Stimulated activated CD4-positive, alpha-beta T cell treated with anti-CD3 and anti-CD28 coated beads, Interleukin-15, amount 100 ng/mL, for 24 hours (primary cell): ENCODE data around the gene ABCB8.
A peak's percentile ranks its signal among the peaks of the same experiment; 100 is the strongest.

ENCODE experiments used
- DNase-seq: peaks from one replicate; pipeline ENCODE4 v3.0.0-alpha.2; 2020

The ABCB8 gene

DNA sequence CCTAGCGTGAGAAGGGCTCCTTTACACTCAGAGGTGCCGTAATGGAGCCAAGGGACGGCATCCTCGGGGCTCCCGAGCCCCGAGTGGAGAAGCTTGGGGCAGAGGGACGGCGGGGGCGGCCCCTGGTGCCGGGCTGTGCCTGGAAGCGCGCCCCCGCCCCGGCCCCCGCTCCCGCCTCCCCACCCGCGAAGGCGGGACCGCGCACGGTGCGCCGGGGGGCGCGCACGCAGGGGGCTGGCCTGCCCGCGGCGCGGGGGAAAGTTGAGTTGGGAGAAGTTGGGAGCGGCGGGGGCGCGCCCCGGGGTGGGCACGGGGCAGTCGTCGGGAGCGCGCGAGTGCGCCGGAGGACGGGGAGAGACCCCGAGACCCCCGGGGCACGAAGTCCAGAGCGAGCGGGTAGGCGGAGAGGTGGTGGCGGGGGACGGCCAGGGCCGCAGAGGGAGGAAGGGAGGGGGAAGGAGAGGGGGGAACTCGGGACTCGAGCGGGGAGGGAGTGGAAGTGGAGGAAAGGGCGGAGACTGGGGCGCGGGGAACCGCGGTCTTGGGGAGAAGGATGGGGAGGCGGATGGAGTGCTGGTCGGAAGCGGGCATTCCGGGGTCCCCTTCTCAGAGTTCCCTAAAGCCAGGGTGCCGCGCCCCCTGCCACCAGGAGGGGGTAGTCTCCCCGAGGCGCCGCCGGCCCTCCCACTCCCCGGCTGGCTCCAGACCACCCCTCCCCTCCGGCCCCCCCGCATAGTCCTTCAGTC is 31.3 kb downstream of the ABCB8 start, which contains the start of gene SLC4A2:
SLC4A2 (plus strand) TSS at position 223 of the 746 bp plus-strand sequence. CDS start 2,399 bp downstream, outside the sequence.
- DNase-seq = peak; percentile 81

DNA sequence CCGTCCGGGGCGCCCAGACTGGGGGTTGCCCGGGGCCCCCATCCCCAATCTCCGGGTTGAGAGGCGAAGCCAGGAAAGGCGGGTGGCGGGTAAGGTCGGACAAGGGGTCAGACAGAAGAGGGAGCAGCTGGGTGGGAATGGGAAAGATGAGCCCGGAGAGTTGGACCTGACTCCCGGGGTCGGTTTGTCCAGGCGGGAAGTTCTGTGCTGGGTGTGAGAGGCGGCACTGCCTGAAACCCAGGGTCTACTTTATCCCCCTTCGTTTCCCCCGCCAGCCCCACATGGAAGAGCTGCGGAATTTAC is 31.8 kb downstream of the ABCB8 start:
- DNase-seq = no peak

DNA sequence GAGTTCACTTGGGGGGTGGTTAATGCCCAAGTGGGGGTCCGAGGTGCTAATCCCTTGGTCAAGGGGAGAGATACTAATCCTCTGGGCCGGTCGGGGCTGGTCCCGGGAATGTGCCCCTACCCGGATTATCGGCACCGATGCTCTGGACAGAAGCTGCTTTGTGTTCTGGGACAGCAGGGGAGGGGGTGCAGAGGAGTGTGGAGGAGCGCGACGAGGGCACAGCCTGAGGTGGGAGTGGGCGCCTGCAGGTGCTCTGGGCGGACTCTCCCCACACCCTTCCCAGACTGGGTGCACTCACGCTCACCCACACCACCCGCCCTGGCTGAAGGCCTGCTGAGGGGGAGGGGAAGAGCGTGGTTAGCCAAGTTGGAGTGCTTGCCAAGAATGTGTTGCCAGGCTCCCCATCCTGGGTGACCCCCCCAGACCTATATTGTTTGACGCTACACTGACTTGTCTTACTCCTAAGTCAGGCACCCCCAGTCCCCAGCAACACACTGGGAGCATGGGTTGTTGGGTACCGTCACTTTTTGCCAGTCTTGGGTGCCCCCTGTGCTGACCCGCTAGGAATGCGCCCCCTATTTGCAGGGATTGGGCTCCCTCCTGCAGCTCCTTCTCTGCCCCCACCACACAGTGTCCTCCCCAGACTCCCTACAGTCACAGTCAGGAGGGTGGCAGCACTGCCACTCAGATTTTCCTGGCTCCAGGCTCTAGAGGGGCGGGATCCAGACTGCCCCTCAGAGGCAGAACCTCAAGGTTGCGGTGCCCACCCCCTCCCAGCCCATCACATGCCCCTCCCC is 32.4 kb downstream of the ABCB8 start:
- peak; percentile 35 for DNase-seq

DNA sequence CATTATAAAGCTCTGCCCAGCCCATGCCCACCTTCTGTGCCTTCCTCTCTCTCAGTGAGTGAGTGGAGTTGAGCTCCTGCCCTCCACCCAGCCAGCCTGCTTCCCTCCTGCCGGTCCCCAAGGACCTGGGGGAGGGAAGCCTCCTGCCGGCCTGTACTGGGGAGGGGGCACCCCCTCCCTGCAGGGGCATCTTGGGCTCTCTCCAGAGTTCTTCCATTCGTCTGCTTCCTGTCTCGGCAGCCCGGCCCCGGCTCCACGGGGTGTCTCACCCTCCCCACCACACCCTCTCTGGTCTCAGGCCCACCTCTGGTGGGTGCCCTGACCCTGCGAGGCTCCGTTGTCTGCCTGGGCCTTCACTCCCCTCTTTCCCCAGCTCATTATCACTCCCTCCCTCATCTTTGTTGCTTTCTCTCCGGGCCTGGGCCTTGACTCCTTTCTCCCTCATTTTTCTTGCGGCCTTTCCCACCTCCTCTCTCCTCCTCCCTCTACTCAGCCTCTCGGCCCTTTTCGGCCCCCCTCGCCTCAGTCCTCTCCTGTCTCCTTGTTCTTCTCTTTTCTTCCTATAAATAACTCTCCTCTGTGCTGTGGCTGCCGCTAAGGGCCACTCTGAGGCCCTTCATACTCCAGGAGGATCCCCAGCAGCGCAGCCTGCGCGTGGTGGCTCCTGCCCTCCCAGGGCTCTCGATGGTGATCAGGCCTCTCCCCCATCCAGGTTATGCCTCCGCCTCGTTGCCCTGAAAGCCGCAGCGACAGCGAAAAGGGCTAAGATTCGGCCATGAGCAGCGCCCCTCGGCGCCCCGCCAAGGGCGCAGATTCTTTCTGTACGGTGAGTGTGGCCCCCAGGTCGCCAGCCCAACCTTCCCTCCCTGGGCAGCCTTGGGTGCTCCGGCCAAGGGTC is 33.2 kb downstream of the ABCB8 start:
- DNase-seq = no peak

DNA sequence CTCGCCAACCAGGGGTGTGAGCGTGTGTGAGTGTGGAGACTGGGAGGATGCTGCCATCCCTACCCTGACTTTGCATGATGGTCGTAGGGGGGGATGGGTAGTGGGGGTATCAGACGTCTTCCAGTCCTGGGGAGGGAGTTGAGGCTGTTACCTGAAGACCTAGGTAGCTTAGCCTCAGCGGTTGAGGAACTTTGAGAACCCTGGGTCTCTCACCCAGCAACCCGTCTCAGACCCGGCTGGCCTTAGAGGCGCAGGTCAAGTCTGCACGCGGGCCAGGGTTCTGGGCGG is 33.8 kb downstream of the ABCB8 start:
- DNase-seq = no peak

DNA sequence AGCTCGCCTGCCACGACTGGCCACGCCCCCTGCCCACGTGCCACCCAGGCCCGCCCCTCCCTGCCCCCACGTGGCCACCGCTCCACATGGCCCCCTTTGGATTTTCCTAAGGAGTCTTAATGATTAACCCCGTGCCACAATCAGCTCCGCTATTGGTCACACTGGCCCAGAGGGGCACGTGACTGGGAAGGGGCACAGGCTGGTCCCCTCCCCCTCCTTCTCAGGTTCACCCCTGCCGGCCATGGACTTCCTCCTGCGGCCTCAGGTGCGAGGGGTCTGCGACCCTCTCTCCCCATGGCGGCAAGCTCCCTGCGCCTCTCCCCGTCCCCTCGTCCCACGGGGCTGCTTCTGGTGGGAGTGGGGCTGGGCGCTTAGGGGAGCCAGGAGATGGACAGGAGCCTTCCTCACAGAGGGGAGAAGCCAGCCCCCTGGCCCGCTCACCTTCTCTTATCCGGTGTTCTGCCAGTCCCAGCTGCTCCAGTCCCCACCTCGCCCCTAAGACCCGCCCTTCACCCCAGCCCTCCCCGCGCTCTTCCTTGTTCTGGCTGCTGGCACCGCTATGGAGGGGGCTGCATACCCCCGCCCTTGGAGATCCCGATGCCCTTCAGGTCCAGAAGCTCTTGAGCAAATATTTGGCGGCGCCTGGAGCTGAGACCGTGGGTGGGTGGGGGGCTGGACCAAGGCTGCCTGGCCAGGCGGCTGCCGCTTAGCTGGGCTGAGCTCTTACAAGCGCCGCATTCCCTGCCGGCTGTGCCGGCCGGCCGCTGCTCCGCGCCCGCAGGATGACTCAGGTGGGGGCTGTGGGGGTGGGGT is 34.4 kb downstream of the ABCB8 start:
- no peak for DNase-seq

DNA sequence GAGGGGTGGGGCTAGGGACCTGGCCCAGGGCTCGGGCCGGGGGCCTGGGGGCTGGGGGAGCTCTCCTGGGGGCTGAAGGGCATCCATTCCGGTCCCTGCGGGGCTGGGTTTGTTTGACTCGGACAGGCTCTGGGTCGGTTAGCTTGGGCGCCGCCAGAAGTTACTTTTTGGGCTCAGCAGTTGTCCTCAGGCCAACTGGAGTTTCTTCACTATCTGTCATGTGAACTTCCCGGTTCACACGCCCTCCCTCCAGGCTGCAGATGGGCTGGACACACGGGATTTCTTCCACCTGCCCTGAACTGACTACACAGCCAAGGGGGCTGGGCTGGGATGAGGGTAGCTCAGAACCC is 34.9 kb downstream of the ABCB8 start:
- no peak for DNase-seq

DNA sequence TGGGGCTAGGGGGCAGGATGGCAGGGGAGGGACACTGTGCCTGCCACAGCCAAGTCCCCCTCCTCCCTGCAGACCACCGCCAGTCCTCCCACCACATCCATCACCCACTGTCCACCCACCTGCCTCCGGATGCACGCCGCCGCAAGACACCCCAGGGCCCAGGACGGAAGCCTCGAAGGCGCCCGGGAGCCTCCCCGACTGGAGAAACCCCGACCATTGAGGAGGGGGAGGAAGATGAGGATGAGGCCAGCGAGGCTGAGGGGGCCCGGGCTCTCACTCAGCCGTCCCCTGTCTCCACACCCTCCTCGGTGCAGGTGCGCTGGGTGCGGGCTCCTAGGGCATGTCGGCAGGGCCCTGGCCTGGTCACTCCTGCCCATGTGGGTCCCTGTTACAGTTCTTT is 36.2 kb downstream of the ABCB8 start:
- no peak for DNase-seq

DNA sequence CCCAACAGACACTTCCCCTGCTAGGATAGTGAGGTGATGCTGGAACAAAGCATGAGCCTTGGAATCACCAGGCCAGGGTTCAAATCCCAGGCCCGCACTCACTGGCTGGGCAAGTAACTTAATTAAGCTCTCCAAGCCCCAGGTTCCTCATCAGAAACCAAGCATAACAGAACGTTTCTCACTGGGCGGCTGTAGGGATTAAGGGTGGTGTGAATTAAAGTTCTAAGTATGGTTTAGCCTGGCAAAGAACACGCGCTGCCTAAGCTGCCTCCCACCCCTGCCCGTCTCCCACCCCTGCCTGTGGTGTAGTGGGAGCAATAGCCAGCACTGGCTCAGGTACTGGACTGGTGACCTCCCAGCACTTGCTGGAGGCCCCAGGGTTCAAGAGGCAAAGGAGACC is 36.7 kb downstream of the ABCB8 start:
- DNase-seq = no peak

DNA sequence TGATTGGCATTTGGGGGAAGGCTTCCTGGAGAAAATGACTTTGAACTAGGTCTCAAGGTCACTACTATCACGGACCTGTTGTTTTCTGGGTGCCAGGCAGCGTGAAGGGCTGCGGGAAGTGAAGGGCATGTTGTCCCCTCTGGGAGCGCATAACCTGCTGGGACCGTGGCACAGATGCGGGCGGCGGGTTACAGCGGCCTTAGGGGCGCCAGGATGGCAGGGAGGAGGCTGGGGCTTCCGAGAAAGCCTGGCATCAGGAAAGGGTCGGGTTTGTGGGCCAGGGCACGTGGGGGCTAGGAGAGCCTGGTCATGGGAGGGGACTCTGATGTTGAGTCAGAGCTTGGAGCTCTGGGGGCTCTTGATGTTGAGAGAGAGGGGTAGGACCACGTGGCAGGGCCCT is 37.3 kb downstream of the ABCB8 start:
- DNase-seq = no peak

DNA sequence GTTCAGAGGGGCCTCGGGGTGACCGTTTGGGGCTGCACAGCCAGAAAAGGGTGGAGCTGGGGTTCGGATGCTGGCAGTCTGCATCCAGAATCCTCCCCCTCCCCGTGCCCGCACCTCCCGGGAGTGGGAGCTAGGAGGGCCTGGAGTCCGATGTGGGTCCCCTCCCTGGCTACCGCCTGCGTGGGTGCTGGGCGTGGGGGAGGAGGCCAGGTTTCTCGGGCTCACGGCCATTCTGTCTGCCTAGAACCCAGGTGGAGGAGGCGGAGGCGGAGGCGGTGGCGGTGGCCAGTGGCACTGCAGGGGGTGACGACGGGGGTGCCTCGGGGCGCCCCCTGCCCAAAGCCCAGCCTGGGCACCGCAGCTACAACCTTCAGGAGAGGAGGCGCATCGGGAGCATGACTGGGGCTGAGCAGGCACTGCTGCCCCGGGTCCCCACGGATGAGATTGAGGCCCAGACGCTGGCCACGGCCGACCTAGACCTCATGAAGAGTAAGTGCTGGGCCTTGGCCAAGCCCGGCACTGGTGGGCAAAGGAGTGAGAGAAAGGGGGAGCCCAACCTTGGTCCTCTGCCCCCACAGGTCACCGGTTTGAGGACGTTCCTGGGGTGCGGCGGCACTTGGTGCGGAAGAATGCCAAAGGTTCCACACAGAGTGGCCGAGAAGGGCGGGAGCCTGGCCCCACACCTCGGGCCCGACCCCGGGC is 38.2 kb downstream of the ABCB8 start:
- DNase-seq = no peak

DNA sequence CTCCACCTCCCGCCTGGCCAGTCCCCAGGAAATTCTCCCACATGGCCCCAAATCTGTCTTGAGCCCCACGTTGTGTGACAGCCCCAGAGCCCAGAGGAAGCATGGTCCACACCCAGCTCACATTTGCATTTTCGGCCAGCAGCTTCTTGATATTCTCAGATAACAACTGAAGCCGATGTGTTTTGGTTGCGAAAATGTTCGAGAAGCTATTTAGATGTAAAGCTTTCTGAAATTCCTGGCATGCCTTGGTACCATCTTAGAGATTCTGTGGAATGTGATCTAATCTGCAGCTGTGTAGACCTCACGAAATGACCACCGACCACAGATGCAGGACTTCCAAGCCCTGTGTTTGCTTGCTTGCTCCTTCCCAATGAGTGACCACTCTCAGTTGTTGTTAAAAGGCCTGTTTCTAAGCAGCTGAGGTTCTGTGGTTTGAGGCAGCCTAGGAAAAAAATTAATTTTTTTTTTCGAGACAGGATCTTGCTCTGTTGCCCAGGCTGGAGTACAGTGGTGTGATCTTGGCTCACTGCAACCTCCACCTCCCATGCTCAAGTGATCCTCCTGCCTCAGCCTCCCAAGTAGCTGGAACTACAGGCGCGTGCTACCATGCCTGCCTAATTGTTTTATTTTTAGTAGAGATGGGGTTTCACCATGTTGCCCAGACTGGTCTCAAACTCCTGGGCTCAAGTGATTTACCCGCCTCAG is 40.0 kb downstream of the ABCB8 start:
- DNase-seq = no peak

DNA sequence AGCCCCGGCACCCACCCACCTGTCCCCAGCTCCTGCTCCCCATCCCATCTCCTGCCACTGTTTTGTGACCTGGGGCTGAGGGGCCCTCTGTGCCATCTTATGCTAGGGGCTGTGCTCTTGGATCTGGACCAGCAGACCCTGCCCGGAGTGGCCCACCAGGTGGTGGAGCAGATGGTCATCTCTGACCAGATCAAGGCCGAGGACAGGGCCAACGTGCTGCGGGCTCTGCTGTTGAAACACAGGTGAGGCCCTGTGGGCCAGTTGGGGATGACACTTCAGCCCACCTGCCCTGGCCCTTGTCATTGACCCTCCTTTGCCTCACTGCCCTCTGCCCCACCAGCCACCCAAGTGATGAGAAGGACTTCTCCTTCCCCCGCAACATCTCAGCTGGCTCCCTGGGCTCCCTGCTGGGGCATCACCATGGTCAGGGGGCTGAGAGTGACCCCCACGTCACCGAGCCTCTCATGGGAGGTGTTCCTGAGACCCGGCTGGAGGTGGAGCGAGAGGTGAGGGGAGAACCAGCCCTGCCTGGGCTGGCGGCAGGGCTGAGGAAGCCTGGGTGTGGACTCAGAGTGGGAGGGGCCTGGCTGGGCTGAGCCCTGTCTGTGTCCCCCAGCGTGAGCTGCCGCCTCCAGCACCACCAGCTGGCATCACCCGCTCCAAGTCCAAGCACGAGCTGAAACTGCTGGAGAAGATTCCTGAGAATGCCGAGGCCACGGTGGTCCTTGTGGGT is 41.8 kb downstream of the ABCB8 start:
- no peak for DNase-seq

DNA sequence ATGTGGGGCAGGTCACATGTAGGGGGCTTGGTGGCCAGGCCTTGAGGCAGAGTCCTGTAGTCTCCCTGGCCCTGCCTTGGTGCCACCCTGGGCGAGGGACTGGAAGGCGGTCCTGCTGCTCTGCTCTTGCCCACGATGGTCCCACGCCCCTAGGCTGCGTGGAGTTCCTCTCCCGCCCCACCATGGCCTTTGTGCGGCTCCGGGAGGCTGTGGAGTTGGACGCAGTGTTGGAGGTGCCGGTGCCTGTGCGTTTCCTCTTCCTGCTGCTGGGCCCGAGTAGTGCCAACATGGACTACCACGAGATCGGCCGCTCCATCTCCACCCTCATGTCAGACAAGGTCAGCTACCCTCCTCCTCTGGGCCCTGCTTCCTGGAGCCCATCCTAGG is 42.3 kb downstream of the ABCB8 start:
- no peak for DNase-seq

DNA sequence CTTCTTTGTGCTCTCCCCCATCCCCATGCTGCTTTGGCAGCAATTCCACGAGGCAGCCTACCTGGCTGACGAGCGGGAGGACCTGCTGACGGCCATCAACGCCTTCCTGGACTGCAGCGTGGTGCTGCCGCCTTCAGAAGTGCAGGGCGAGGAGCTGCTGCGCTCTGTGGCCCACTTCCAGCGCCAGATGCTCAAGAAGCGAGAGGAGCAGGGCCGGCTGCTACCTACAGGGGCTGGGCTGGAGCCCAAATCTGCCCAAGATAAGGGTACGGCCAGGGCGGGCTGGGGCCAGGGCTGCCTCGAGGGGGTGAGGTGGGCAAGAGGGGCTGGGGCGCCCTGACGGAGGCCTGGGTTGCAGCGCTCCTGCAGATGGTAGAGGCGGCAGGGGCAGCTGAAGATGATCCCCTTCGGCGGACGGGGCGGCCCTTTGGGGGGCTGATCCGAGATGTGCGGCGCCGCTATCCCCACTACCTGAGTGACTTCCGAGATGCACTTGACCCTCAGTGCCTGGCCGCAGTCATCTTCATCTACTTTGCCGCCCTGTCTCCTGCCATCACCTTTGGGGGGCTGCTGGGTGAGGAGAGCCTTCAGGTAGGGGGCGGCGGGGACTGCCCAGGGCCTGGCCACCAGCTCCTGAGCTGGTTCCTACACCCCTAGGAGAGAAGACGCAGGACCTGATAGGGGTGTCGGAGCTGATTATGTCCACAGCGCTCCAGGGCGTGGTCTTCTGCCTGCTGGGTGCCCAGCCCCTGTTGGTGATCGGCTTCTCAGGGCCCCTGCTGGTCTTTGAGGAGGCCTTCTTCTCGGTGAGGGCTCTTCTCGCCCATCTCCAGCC is 43.0 kb downstream of the ABCB8 start:
- DNase-seq = no peak

DNA sequence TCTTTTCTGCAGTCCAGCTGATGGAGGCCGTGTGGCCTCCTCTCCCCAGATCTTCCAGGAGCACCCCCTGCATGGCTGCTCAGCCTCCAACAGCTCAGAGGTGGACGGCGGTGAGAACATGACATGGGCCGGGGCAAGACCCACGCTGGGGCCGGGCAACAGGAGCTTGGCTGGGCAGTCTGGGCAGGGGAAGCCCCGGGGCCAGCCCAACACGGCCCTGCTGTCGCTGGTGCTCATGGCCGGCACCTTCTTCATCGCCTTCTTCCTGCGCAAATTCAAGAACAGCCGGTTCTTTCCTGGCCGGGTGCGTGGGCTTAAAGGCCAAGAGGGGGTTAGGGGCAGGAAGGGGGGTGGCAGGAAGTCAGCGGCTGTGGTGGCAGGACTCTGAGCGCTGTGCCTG is 45.7 kb downstream of the ABCB8 start:
- no peak for DNase-seq

DNA sequence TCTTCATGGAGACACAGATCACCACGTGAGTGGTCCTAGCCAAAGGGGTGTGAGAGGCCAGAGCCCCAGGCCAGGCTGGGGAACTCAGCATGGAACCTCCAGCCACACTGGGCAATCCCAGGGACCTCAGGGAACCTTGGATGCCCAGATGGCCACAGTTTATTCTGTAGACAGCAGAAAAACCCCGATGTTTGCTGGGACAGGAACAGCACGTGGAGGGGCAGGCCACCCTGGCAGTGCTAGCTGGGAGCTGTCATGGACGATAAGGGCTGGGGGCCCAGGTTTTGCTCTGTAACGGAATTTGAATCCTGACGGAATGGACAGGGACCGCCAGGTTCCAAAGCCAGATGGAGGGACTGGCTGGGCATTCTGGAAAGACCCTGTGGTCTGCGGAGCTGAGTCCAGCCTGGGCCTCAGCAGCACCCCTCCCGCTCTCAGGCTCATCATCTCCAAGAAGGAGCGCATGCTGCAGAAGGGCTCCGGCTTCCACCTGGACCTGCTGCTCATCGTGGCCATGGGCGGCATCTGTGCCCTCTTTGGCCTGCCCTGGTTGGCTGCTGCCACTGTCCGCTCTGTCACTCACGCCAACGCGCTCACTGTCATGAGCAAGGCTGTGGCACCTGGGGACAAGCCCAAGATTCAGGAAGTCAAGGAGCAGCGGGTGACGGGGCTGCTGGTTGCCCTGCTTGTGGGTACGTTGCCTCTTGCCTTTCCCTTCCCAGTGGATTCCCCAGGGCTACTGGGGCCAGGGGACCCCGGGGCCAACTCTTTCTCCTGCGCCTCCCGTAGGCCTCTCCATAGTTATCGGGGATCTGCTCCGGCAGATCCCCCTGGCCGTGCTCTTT is 46.8 kb downstream of the ABCB8 start:
- DNase-seq = no peak

DNA sequence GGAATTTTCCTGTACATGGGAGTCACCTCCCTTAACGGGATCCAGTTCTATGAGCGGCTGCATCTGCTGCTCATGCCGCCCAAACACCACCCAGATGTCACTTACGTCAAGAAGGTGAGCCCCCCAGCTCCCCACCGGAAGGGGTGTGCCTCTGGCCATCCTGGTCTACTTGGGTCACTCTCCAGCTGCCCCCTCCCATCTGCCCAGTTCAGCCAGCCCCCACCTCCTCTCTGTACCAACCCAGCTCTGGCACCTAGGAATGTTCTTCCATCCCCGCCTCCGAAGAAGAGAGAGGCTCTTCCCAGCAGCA is 47.4 kb downstream of the ABCB8 start:
- DNase-seq = no peak

DNA sequence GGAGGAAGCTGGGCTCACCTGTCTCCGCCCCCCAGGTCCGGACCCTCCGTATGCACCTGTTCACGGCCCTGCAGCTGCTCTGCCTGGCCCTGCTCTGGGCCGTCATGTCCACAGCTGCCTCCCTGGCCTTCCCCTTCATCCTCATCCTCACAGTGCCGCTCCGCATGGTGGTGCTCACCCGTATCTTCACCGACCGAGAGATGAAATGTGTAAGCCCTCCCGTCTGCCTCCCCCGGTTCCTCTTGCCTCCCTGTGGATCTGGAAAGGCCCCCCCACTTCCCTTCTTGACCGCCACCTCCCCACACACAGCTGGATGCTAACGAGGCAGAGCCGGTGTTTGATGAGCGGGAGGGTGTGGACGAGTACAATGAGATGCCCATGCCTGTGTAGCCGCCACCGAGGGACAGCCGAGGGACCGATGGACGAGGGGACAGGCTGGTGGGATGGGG is 47.8 kb downstream of the ABCB8 start:
- DNase-seq = no peak
